Chondrocyte (in vitro differentiated cells): ENCODE data around the gene OSR1. TPM values are rescaled to one million over a fixed set of nuclear protein-coding genes. Genes with fewer than 3 reads are reported as not detected.
A peak's percentile ranks its signal among the peaks of the same experiment; 100 is the strongest.
"Not testable (repeated sequence)": the region's sequence is repeated elsewhere in the genome, so short reads cannot be mapped to it uniquely, and the experiment has no call there.

ENCODE experiments used
- DNase-seq: peaks from one replicate; pipeline ENCODE4 v3.0.0; 2021; ENCODE audit warnings: mixed read lengths, low spot score
- H3K27ac Mint-ChIP-seq: one replicate; pipeline ENCODE4 v1.8.0; 2021; ENCODE audit warnings: mild to moderate bottlenecking, moderate library complexity, mixed read lengths; ENCODE audit not compliant: unreplicated experiment
- H3K27me3 Mint-ChIP-seq: 2 replicates; pipeline ENCODE4 v1.8.0; 2021; ENCODE audit warnings: low read depth, mixed read lengths
- H3K36me3 Mint-ChIP-seq: 2 replicates; pipeline ENCODE4 v1.8.0; 2021; ENCODE audit warnings: low read depth, mixed read lengths
- H3K4me1 Mint-ChIP-seq: 2 replicates; pipeline ENCODE4 v1.8.0; 2021; ENCODE audit warnings: low read depth, mild to moderate bottlenecking, mixed read lengths
- H3K4me3 Mint-ChIP-seq: one replicate; pipeline ENCODE4 v1.8.0; 2021; ENCODE audit warnings: mild to moderate bottlenecking, moderate library complexity, mixed read lengths; ENCODE audit not compliant: unreplicated experiment
- H3K9me3 Mint-ChIP-seq: 2 replicates; pipeline ENCODE4 v1.8.0; 2021; ENCODE audit warnings: low read depth, mixed read lengths
- microRNA-seq: library from miRNA; unstranded; fragments of <30 nt; microRNA quantifications from one replicate; pipeline ENCODE4 v1.2.0, GENCODE V29; 2020; ENCODE audit warnings: borderline number of aligned reads
- total RNA-seq: library from RNA; stranded (reverse); gene quantifications from 3 replicates; pipeline ENCODE4 v1.2.1, GENCODE V29; 2021
- TF ChIP-seq, protein P1 (sequence below): fragments of 200-600 bp; sonication (generic); IDR thresholded peaks from 2 replicates; pipeline ENCODE4 v1.5.0; 2021; ENCODE audit warnings: antibody characterized with exemption, mild to moderate bottlenecking, moderate library complexity

The OSR1 gene
- total RNA-seq, 1 donor from 2014 or later: 34.5 TPM

DNA sequence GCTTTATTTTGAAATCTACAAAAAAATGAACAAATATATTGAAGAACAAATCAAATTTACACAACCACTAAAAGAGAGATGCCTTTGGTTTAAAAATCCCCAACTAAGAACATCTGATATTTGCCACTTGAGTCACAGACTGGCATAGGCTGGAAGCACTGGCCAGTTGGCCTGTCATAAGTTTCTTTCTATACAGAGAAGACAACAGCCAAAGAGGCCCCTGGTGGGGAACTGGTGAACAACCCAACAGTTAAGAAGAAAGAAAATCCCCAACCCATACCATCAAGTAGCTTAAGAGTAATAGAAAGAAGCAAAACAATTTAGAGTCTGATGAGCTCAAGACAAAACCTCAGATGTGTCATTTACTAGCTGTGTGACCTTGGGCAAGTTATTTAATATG lies 45.5 kb downstream of the OSR1 start:
- TF ChIP-seq, protein P1, sequence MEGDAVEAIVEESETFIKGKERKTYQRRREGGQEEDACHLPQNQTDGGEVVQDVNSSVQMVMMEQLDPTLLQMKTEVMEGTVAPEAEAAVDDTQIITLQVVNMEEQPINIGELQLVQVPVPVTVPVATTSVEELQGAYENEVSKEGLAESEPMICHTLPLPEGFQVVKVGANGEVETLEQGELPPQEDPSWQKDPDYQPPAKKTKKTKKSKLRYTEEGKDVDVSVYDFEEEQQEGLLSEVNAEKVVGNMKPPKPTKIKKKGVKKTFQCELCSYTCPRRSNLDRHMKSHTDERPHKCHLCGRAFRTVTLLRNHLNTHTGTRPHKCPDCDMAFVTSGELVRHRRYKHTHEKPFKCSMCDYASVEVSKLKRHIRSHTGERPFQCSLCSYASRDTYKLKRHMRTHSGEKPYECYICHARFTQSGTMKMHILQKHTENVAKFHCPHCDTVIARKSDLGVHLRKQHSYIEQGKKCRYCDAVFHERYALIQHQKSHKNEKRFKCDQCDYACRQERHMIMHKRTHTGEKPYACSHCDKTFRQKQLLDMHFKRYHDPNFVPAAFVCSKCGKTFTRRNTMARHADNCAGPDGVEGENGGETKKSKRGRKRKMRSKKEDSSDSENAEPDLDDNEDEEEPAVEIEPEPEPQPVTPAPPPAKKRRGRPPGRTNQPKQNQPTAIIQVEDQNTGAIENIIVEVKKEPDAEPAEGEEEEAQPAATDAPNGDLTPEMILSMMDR: peak; percentile 71
- Mint-ChIP-seq H3K9me3 (peaks cover 7% of the 10 kb centered on the region), H3K27ac (no peak overlapping the region), H3K27me3 (no peaks in the 10 kb centered on the region), H3K36me3 (no peaks in the 10 kb centered on the region), H3K4me1 (no peaks in the 10 kb centered on the region), H3K4me3 (no peak overlapping the region)
- DNase-seq: no peak

DNA sequence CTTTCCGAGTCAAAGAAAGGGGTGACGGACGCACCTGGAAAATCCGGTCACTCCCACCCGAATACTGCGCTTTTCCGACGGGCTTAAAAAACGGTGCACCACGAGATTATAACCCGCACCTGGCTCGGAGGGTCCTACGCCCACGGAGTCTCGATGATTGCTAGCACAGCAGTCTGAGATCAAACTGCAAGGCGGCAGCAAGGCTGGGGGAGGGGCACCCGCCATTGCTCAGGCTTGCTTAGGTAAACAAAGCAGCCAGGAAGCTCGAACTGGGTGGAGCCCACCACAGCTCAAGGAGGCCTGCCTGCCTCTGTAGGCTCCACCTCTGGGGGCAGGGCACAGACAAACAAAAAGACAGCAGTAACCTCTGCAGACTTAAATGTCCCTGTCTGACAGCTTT lies 52.4 kb downstream of the OSR1 start:
- not testable (repeated sequence) for H3K27me3 Mint-ChIP-seq, H3K4me1 Mint-ChIP-seq, H3K9me3 Mint-ChIP-seq, H3K36me3 Mint-ChIP-seq, H3K27ac Mint-ChIP-seq, DNase-seq, H3K4me3 Mint-ChIP-seq

DNA sequence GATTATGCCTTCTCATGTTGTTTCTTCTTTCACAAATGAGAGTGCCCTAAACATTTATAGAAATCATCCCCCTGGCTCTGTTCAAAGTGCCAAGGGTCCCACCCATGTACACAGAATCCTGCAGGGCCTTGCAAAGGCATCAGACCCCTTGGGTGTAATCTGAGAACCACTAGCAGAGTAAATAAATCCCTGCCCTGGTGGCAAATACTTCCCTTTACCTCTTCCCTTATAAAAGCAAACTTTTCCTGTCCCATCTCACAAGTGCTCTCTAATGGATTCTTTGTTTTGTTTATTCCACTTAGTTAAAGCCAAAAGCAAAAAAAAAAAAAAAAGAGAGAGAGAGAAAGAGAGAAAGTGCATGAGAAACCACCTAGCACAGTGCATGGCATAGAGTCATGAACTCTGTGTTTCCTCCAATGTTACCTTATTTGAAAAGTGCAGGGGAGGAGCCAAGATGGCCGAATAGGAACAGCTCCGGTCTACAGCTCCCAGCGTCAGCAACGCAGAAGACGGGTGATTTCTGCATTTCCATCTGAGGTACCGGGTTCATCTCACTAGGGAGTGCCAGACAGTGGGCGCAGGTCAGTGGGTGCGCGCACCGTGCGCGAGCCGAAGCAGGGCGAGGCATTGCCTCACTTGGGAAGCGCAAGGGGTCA lies 52.9 kb downstream of the OSR1 start:
- H3K36me3 Mint-ChIP-seq, H3K27ac Mint-ChIP-seq, H3K4me3 Mint-ChIP-seq, H3K9me3 Mint-ChIP-seq, DNase-seq, H3K4me1 Mint-ChIP-seq, H3K27me3 Mint-ChIP-seq: not testable (repeated sequence)

DNA sequence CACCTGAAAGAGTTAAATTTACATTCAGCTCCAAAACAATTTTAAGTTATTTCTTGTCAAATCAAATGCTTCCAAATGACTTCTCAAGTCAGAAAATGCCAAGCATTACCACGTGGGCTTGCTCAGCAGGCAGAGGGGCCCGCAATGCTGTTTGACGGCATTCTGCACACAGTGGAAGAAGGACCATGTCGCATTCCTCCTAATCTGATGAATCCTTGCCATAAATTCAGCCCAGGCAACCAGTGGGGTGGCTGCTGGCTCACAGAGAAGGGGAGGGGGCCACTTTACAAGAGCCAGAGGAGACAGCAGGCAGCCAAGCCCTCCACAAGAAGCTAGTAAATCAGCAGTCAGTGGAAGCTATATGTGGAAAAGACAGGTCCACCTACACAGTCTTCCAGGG lies 56.7 kb downstream of the OSR1 start:
- no peak overlapping the region for H3K4me3 Mint-ChIP-seq
- TF ChIP-seq, protein P1: no peak
- H3K36me3 Mint-ChIP-seq: peaks cover 2% of the 10 kb centered on the region

More for the DNA sequence above, 56.7 kb downstream of the OSR1 start:
- H3K27ac Mint-ChIP-seq: no peak overlapping the region
- H3K9me3 Mint-ChIP-seq: no peaks in the 10 kb centered on the region
- DNase-seq: no peak
- peaks cover 2% of the 10 kb centered on the region for H3K27me3 Mint-ChIP-seq
- H3K4me1 Mint-ChIP-seq: peaks cover 24% of the 10 kb centered on the region

Small RNA genes within 50 kb of the gene (microRNA-seq; reads per million reads assigned to microRNA genes)
- 3.3 reads per million for gene MIR4757
